GM19193 (cell line): ENCODE measurements around the gene RTL1.

Experiments
- POLR2A ChIP-seq: IDR thresholded peaks from 4 replicates; pipeline ENCODE4 v1.6.1; 2011; ENCODE audit not compliant: insufficient read depth, insufficient read length; ENCODE audit errors: extremely low read depth

RTL1 gene

GRCh38 chr14:100867631-100868315 is 35.7 kb downstream of the RTL1 start:
- no peak for TF ChIP-seq POLR2A

DNA sequence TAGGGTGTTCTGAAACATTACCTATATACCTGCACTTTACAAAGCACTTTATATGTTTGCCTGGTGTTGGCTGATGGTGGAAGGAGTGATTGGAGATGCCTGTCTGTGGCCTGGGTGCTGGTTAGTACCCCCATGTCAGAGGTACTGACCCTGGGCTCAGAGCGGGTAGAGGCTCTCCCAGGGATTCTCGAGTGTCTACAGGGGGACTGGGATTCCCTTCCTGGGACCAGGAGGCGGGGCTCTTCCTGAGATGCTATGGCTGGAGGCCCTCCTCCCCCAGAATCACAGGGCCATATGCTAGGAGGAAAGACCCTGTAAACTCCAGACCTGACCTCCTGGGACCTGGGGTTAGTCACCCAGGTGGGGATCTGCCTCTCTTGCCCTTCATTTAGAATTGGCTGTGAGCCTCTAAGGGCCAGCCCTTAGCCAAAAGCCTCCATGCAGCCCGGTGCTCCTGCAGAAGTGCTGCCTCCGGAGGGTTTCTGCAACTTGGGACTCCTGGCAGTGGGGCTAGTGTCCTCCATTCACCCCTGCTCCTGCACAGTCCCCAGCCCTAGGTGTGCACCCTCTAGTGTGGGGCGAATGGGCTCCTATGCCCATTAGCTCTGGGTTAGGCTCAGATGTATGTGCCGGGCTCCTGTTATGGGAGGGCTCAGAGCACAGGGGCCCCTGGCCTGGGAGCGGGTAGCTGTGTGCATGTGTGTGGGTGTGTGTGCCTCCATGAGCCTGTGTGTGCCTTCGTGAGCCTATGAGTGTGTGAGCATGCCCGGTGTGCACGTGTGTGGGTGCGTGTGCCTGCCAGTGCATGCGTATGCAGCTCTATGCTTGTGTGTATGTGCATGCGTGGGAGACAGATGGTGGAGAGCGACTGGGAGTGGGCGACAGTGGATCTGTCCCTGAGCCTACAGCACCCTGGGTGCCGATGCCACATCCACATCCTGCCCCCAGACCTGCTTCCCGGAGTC is 36.6 kb downstream of the RTL1 start:
- TF ChIP-seq POLR2A: no peak

GRCh38 chr14:100865682-100866591 is 37.6 kb downstream of the RTL1 start:
- no peak for TF ChIP-seq POLR2A

- TF ChIP-seq POLR2A: no peak
These were observed 38.4 kb downstream of the RTL1 start for GRCh38 chr14:100864960-100865681.

- no peak for TF ChIP-seq POLR2A
These were observed 39.3 kb downstream of the RTL1 start for GRCh38 chr14:100864206-100864605.

DNA sequence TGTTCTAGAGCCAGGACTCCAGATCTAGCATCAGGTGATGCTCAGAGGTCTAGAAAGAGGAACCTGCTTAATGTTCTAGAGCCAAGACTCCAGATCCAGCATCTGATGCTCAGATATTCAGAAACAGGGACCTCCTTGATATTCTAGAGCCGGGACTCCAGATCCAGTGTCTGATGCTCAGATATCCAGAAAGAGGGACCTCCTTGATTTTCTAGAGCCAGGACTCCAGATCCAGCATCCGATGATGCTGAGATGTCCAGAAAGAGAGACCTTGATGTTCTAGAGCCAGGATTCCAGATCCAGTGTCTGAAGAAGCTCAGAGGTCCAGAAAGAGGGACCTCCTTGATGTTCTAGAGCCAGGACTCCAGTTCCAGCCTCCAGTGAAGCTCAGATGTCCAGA is 40.7 kb downstream of the RTL1 start:
- no peak for TF ChIP-seq POLR2A

DNA sequence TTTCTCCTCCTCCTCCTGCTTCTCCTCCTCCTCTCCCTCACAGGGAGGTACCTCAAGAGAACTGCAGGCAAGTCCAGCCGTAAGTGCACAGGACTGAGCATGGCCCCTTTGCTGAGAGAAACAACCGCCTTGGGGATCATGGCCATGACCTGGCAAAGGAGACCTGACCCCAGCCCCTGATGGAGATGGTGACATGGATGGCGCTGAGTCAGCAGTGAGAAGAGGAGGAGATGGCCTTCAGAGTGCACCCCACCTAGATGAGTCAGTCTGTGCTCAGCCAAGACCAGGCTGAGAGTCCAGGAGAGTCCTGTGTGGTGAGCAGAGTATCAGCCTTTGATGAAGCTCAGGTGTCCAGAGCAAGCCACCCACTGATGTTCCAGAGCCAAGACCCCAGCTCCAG is 41.2 kb downstream of the RTL1 start:
- TF ChIP-seq POLR2A: no peak

DNA sequence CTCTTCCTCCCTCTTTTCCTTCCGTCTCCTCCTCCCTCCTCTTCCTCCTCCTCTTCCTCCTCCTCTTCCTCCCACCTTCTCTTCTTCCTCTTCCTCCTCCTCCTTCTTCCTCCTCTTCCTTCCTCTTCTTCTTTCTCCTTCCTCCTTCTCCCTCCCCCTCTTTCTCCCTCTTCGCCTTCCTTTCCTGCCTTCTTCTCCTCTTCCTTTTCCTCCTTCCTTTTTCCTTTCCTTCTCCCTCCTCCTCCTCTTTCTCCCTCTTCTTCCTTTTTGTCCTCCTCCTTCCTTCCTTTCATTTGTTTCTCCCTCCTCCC is 41.6 kb downstream of the RTL1 start:
- no peak for TF ChIP-seq POLR2A

DNA sequence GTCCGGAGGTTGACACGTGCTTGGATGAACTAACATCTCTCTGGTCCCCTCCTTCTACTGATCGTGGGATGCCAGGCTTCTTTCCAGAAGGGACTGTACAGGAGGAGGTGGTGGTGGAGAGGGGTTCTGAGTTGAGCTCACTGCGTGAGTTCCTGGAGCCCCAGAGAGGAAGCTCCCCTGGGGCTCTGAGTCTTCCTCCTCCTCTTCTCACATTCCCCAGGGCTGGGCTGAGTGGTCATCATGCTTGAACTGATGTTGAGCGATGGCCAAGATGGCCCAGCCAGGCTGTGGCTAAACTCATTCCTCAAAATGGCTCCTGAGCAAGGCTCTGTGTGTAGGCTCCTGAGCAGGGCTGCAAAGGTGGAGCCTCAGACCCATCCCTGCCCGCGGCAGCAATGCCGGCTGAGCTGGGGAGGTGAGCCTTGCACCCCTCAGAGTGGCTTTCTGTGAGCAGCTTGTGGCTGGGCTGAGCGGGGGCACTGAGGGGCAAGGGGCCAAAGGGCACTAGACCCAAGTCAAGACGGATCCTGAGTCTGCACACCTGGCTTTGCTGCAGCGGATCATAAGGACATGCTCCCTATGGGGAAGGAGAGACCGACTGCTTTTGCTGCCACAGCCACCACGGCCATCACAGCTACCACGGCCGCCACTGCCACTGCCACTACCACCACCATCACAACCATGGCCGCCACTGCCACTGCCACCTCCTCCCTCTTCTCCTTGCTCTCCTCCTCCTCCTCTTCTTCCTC is 42.2 kb downstream of the RTL1 start:
- no peak for TF ChIP-seq POLR2A

DNA sequence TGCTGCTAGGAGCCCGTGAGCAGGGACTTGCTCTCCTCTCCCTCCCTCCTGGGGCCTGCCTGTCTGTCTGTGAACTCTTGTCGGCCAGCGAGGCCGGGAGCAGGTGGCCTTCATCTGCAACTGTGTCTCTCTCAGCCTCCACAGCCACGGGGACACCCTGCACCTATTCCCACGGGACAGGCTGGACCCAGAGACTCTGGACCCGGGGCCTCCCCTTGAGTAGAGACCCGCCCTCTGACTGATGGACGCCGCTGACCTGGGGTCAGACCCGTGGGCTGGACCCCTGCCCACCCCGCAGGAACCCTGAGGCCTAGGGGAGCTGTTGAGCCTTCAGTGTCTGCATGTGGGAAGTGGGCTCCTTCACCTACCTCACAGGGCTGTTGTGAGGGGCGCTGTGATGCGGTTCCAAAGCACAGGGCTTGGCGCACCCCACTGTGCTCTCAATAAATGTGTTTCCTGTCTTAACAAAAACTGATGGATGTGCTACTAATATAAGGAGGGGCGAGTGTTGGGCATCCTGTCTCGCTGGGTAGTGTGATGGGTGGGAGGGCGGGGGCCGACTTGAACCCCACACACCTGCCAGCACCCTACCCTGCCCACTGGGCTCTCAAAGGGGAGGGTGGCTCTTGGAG is 42.9 kb downstream of the RTL1 start:
- no peak for TF ChIP-seq POLR2A

- TF ChIP-seq POLR2A: no peak
These were observed 43.7 kb downstream of the RTL1 start for GRCh38 chr14:100859781-100860180.

DNA sequence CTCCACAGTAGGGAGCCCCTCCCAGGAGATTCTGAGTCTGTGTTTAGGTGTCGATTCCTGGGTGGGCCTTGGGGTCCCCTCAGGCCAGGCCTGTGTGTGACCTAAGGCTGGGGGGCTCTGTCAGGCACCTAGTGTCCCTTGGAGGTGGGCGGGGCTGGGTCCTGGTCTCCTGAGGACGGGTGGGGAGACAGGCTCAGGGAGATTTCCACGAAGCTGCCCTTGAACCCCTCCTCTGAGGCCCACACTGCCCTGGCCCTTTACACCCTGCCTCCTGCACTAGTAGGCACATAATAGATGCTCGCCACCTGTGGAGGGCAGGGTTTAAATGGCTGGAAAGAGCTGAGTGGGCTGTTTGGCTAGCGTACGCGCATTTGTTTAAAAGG is 44.7 kb downstream of the RTL1 start:
- no peak for TF ChIP-seq POLR2A

GRCh38 chr14:100857923-100858837 is 45.3 kb downstream of the RTL1 start:
- TF ChIP-seq POLR2A: no peak
